Measurements from ENCODE around the gene EXOC7.

The EXOC7 gene

GRCh38 chr17:76122431-76123190 is 19.0 kb upstream of the EXOC7 start:
- no peak for DNase-seq (ENCODE audit: low read depth, low spot score)

GRCh38 chr17:76121932-76122430 is 18.4 kb upstream of the EXOC7 start:
- DNase-seq (ENCODE audit: low read depth, low spot score): peak; percentile 47

- DNase-seq (ENCODE audit: low read depth, low spot score): no peak
These were observed 17.0 kb upstream of the EXOC7 start for GRCh38 chr17:76120658-76121008.

GRCh38 chr17:76119409-76120371 is 16.1 kb upstream of the EXOC7 start:
- no peak for DNase-seq (ENCODE audit: low read depth, low spot score)

GRCh38 chr17:76115138-76115754 is 11.7 kb upstream of the EXOC7 start:
- DNase-seq (ENCODE audit: low read depth, low spot score): no peak

- DNase-seq (ENCODE audit: low read depth, low spot score): no peak
These were observed 8.4 kb upstream of the EXOC7 start for GRCh38 chr17:76111956-76112355.

GRCh38 chr17:76107509-76107908 is 3.9 kb upstream of the EXOC7 start:
- DNase-seq (ENCODE audit: low read depth, low spot score): no peak

- DNase-seq (ENCODE audit: low read depth, low spot score): no peak
These were observed 3.1 kb upstream of the EXOC7 start for GRCh38 chr17:76106703-76107102.

- DNase-seq (ENCODE audit: low read depth, low spot score): no peak
These were observed 1.3 kb upstream of the EXOC7 start for GRCh38 chr17:76104896-76105231.

GRCh38 chr17:76104140-76104895 is 731 bp upstream of the EXOC7 start:
- DNase-seq (ENCODE audit: low read depth, low spot score): no peak

GRCh38 chr17:76102944-76103273 is 678 bp downstream of the EXOC7 start:
- DNase-seq (ENCODE audit: low read depth, low spot score): no peak

GRCh38 chr17:76097716-76098295 is 5.8 kb downstream of the EXOC7 start:
- no peak for DNase-seq (ENCODE audit: low read depth, low spot score)

- DNase-seq (ENCODE audit: low read depth, low spot score): no peak
These were observed 7.6 kb downstream of the EXOC7 start for GRCh38 chr17:76095943-76096342.

GRCh38 chr17:76094046-76094445 is 9.5 kb downstream of the EXOC7 start:
- no peak for DNase-seq (ENCODE audit: low read depth, low spot score)

GRCh38 chr17:76092526-76093413 is 10.8 kb downstream of the EXOC7 start:
- DNase-seq (ENCODE audit: low read depth, low spot score): no peak

GRCh38 chr17:76091526-76092286 is 11.9 kb downstream of the EXOC7 start:
- no peak for DNase-seq (ENCODE audit: low read depth, low spot score)

- DNase-seq (ENCODE audit: low read depth, low spot score): no peak
These were observed 13.0 kb downstream of the EXOC7 start for GRCh38 chr17:76090517-76091129.

- no peak for DNase-seq (ENCODE audit: low read depth, low spot score)
These were observed 13.7 kb downstream of the EXOC7 start for GRCh38 chr17:76089680-76090516.
